AG09319 (cell line): ENCODE data around the gene USP49.
"Not testable (repeated sequence)": the region's sequence is repeated elsewhere in the genome, so short reads cannot be mapped to it uniquely, and the experiment has no call there.

Experiments
- DNase-seq: peaks from one replicate; pipeline ENCODE4 v3.0.0-alpha.2; 2010; ENCODE audit warnings: low read depth; ENCODE audit errors: extremely low read depth
- CTCF ChIP-seq: IDR thresholded peaks from 2 replicates; pipeline ENCODE4 v1.5.1; 2011; ENCODE audit warnings: low read depth, mild to moderate bottlenecking, inconsistent platforms, low read length, moderate library complexity

The USP49 gene

DNA sequence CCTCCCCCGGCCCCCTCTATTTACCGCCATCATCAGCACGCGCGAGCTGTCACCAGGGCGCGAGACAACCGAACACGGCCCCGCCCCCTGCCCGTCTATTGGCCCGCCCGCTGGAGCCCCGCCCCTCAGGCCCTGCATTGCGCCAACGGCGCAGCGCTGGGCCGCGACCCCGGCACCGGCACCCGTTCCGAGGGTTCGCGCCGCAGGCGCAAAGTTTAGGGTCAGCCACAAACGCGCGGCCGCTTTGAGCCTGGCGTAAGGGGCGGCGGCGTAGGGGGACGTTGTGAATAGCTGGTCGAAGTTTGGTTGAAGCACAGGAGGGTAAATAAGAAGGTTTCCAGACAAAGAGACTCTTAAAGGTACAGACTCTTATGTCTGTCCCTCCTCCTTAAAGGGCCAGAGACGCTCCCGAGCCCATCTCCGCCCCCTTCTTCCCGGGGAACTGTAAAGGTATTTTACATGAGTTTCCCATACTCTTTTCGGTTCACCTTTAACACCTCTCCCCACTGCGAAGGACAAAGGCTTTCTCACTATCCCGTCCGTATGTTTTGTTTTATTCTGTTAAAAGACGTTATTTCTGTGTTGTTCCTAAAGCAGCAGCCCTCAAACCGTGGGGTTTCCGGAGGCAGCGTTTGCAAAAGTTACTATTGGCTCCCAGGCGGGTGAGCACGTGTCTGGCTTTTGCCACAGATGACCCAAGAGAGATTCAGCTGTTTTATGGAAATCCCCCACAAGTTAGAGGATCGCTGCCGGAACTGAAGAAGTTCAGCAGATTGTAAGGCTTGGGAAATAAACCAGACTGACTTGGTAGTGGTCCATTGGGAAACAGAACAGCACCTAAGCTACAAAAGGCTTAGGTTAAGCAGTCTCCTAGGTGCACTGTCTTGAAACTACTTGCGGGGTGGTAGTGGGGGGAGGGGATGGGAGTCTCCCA lies at the start of gene USP49:
TSS of gene USP49 (minus strand) at position 76 of the 934 bp plus-strand sequence. CDS start 88,392 bp downstream, outside the sequence.
- peak; percentile 44 for DNase-seq
- no peak for TF ChIP-seq CTCF

DNA sequence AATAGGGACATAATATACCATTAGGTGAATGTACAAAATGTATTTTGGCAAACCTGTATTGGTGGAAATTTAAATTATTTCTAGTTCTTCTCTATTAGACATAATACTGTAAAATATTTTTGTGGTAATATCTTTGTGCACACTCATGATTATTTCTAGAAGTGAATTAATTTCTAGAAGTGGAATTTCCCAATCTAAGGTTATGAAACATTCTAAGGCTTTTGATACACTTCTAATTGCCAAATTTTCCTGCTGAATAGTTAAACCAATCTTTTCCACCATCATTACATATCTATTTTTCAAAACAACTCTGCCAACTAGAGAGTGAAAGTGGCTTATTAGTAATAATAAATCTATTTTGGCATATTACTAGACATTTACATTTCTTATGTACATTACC lies 48.3 kb upstream of the USP49 start:
- DNase-seq = no peak
- TF ChIP-seq CTCF = no peak

DNA sequence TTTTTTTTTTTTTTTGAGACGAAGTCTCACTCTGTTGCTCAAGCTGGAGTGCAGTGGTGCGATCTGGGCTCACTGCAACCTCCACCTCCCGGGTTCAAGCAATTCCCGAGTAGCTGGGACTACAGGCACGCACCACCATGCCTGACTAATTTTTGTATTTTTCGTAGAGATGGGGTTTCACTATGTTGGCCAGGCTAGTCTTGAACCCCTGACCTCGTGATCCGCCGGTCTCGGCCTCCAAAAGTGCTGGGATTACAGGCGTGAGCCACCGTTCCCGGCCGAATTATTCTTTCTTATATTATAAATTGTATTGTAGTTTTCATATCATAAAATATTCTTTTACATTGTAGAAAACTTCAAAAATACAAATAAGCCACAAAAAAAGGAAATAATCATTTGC lies 47.7 kb upstream of the USP49 start:
- DNase-seq = not testable (repeated sequence)

GRCh38 chr6:41942067-41942851 lies 47.1 kb upstream of the USP49 start:
- no peak for TF ChIP-seq CTCF
- no peak for DNase-seq

DNA sequence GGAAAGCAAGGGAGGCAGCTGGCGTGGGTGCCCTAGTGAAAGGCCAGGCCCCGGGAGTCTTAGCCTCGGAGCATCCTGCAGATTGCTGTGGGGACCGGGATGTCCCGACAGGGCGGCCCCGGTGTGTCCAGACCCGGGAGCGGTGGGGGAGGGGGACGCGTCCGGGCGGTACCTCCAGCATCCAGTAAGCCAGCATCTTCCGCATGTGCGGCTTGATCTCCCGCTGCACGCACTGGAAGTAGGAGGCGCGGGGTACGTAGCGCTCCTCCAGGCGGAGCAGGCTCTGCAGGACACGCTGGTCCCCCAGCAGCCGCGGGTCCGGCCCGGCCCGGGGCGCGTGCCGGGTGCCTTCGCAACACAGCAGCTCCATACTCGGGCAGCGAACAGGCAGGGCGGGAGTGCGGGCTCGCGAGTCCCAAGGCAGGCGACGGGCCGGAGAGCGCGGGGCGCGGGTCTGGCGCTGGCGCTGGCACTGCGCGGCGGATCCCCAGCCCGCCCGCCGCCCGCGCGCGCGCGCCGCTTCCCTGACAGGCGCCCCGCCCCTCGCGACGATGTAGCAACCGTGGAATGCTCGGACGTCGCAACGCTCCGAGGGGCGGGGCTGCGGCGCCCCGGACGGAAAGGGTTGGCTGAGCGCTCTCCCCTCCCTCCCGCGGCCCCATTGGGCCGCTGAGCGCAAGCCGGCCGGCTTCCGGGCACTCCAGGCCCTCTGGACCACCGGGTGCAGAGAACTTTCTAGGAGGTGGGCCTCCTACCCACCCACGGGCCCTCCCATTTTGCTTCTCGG lies 46.3 kb upstream of the USP49 start, which contains the start of gene CCND3:
TSS of gene CCND3 (minus strand) at position 529 of the 787 bp plus-strand sequence. CDS start at position 370, 159 bp downstream.
- no peak for TF ChIP-seq CTCF
- peak; percentile 67 for DNase-seq

- DNase-seq = no peak
- TF ChIP-seq CTCF = no peak; the same call in 1 of the 2 replicates
These were observed 45.6 kb upstream of the USP49 start for GRCh38 chr6:41940759-41941279.
